HEK293 (cell line): ENCODE measurements around the gene ACTR6.
A peak's percentile ranks its signal among the peaks of the same experiment; 100 is the strongest.

Experiments
- CTCF ChIA-PET: fragments of 350-600 bp; formaldehyde crosslinking; extraction: SDS; loops from one replicate; lab custom pipeline; 2021; ENCODE audit warnings: antibody characterized with exemption; lab: Yijun Ruan, JAX
- POLR2A ChIA-PET: fragments of 300-600 bp; formaldehyde crosslinking; extraction: SDS; loops from one replicate; lab custom pipeline; 2020; ENCODE audit warnings: antibody characterized with exemption, inconsistent platforms; lab: Yijun Ruan, JAX
- H3K27ac ChIP-seq: fragments of 200-500 bp; sonication (Bioruptor generic); 2 replicates; pipeline ENCODE4 v1.5.1; 2014; ENCODE audit warnings: low read depth, low read length, control low read depth, inconsistent platforms; ENCODE audit errors: extremely low read depth
- H3K36me3 ChIP-seq, 2 experiments: fragments of 200-500 bp in 1 of 2; sonication (Bioruptor generic) in 1 of 2; 1 replicate in 1 of 2; 2 replicates in 1 of 2; pipeline ENCODE4 v1.5.1; 2014 to 2017; ENCODE audit warnings: inconsistent platforms in 2 of 2, low read length in 2 of 2; ENCODE audit not compliant: control insufficient read depth in 2 of 2, insufficient read depth in 1 of 2
- H3K4me1 ChIP-seq: fragments of 200-500 bp; sonication (Bioruptor generic); 2 replicates; pipeline ENCODE4 v1.5.1; 2014; ENCODE audit warnings: mild to moderate bottlenecking, low read length, inconsistent platforms; ENCODE audit not compliant: control insufficient read depth, insufficient read depth
- H3K4me3 ChIP-seq: 2 replicates; pipeline ENCODE4 v1.5.1; 2011; ENCODE audit warnings: low read depth, mild to moderate bottlenecking, control low read depth, low read length, moderate library complexity
- H3K9me3 ChIP-seq: fragments of 200-500 bp; sonication (Bioruptor generic); 2 replicates; pipeline ENCODE4 v1.5.1; 2014; ENCODE audit warnings: low read depth, low read length, inconsistent platforms; ENCODE audit not compliant: control insufficient read depth, insufficient read depth
- BCL11B ChIP-seq: fragments of 450-650 bp; formaldehyde crosslinking; IDR thresholded peaks from 2 replicates; pipeline ENCODE4 v1.5.1; 2016; ENCODE audit warnings: low read depth, missing biosample characterization, missing genetic modification characterization
- EGR2 ChIP-seq: fragments of 450-650 bp; formaldehyde crosslinking; IDR thresholded peaks from 2 replicates; pipeline ENCODE4 v1.5.1; 2016; ENCODE audit warnings: low read depth, missing biosample characterization, missing genetic modification characterization
- ELK4 ChIP-seq: IDR thresholded peaks from 2 replicates; pipeline ENCODE4 v1.6.1; 2011; ENCODE audit warnings: mild to moderate bottlenecking, low read depth, low read length, borderline replicate concordance
- GLIS1 ChIP-seq: fragments of 450-650 bp; formaldehyde crosslinking; IDR thresholded peaks from 2 replicates; pipeline ENCODE4 v1.5.1; 2016; ENCODE audit warnings: missing biosample characterization, missing genetic modification characterization
- GLIS2 ChIP-seq: fragments of 450-650 bp; formaldehyde crosslinking; IDR thresholded peaks from 2 replicates; pipeline ENCODE4 v1.5.1; 2016; ENCODE audit warnings: missing biosample characterization, missing genetic modification characterization
- SCRT1 ChIP-seq: fragments of 450-650 bp; formaldehyde crosslinking; IDR thresholded peaks from 2 replicates; pipeline ENCODE4 v1.5.1; 2016; ENCODE audit warnings: missing biosample characterization, missing genetic modification characterization, borderline replicate concordance
- SP2 ChIP-seq: fragments of 450-650 bp; formaldehyde crosslinking; IDR thresholded peaks from 2 replicates; pipeline ENCODE4 v1.5.1; 2016; ENCODE audit warnings: missing biosample characterization, missing genetic modification characterization
- ZBTB8A ChIP-seq: fragments of 450-650 bp; formaldehyde crosslinking; IDR thresholded peaks from 2 replicates; pipeline ENCODE4 v1.5.1; 2016; ENCODE audit warnings: missing biosample characterization, missing genetic modification characterization
- ZNF157 ChIP-seq: fragments of 450-650 bp; formaldehyde crosslinking; IDR thresholded peaks from 2 replicates; pipeline ENCODE4 v1.5.1; 2016; ENCODE audit warnings: missing biosample characterization, missing genetic modification characterization
- ZNF202 ChIP-seq: fragments of 450-650 bp; formaldehyde crosslinking; IDR thresholded peaks from 2 replicates; pipeline ENCODE4 v1.5.1; 2016; ENCODE audit warnings: missing biosample characterization, missing genetic modification characterization, borderline replicate concordance
- ZNF248 ChIP-seq: fragments of 450-650 bp; formaldehyde crosslinking; IDR thresholded peaks from 2 replicates; pipeline ENCODE4 v1.5.1; 2017; ENCODE audit warnings: missing biosample characterization, missing genetic modification characterization
- ZNF26 ChIP-seq: fragments of 450-650 bp; formaldehyde crosslinking; IDR thresholded peaks from 2 replicates; pipeline ENCODE4 v1.5.1; 2016; ENCODE audit warnings: missing biosample characterization, missing genetic modification characterization
- ZNF366 ChIP-seq: fragments of 450-650 bp; formaldehyde crosslinking; conservative IDR thresholded peaks from 2 replicates; pipeline ENCODE4 v1.5.1; 2016; ENCODE audit warnings: missing biosample characterization, missing genetic modification characterization
- ZNF488 ChIP-seq: fragments of 450-650 bp; formaldehyde crosslinking; IDR thresholded peaks from 2 replicates; pipeline ENCODE4 v1.5.1; 2016; ENCODE audit warnings: missing biosample characterization, missing genetic modification characterization
- ZNF510 ChIP-seq: fragments of 450-650 bp; formaldehyde crosslinking; IDR thresholded peaks from 2 replicates; pipeline ENCODE4 v1.5.1; 2018; ENCODE audit warnings: mild to moderate bottlenecking, missing genetic modification characterization, missing biosample characterization; ENCODE audit not compliant: insufficient replicate concordance
- ZNF561 ChIP-seq: fragments of 450-650 bp; IDR thresholded peaks from 2 replicates; pipeline ENCODE4 v1.5.1; 2018; ENCODE audit warnings: missing biosample characterization, missing genetic modification characterization, borderline replicate concordance
- TF ChIP-seq, protein P1 (sequence below): fragments of 450-650 bp; formaldehyde crosslinking; IDR thresholded peaks from 2 replicates; pipeline ENCODE4 v1.5.1; 2016; ENCODE audit warnings: missing biosample characterization, missing genetic modification characterization
- TF ChIP-seq, protein P2 (sequence below): fragments of 450-650 bp; formaldehyde crosslinking; IDR thresholded peaks from 2 replicates; pipeline ENCODE4 v1.5.1; 2016; ENCODE audit warnings: missing biosample characterization, missing genetic modification characterization
- TF ChIP-seq, protein P3 (sequence below): fragments of 450-650 bp; formaldehyde crosslinking; IDR thresholded peaks from 2 replicates; pipeline ENCODE4 v1.5.1; 2016; ENCODE audit warnings: missing biosample characterization, missing genetic modification characterization, low read depth

Gene ACTR6

GRCh38 chr12:100243137-100243536 is 42.5 kb downstream of the ACTR6 start:
- no peaks in the 10 kb centered on the region for H3K9me3 ChIP-seq
- ChIA-PET POLR2A (no interaction called here), CTCF (interaction anchor here (0.7 to 1.1 kb wide), 2 partner anchors 9 to 114 kb away, joined by 3 to 4 read pairs; no protein-coding TSS in a partner anchor)
- TF ChIP-seq, protein P1, sequence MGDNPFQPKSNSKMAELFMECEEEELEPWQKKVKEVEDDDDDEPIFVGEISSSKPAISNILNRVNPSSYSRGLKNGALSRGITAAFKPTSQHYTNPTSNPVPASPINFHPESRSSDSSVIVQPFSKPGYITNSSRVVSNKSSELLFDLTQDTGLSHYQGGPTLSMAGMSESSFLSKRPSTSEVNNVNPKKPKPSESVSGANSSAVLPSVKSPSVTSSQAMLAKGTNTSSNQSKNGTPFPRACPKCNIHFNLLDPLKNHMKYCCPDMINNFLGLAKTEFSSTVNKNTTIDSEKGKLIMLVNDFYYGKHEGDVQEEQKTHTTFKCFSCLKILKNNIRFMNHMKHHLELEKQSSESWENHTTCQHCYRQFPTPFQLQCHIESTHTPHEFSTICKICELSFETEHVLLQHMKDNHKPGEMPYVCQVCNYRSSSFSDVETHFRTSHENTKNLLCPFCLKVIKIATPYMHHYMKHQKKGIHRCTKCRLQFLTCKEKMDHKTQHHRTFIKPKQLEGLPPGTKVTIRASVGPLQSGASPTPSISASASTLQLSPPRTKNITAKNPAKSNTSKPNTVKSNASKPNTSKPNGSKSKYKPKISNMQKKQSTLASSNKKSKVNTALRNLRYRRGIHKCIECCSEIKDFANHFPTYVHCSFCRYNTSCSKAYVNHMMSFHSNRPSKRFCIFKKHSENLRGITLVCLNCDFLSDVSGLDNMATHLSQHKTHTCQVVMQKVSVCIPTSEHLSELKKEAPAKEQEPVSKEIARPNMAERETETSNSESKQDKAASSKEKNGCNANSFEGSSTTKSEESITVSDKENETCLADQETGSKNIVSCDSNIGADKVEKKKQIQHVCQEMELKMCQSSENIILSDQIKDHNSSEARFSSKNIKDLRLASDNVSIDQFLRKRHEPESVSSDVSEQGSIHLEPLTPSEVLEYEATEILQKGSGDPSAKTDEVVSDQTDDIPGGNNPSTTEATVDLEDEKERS (tag by site-specific recombination) = no peak
- no peak for TF ChIP-seq BCL11B
- TF ChIP-seq, protein P2, sequence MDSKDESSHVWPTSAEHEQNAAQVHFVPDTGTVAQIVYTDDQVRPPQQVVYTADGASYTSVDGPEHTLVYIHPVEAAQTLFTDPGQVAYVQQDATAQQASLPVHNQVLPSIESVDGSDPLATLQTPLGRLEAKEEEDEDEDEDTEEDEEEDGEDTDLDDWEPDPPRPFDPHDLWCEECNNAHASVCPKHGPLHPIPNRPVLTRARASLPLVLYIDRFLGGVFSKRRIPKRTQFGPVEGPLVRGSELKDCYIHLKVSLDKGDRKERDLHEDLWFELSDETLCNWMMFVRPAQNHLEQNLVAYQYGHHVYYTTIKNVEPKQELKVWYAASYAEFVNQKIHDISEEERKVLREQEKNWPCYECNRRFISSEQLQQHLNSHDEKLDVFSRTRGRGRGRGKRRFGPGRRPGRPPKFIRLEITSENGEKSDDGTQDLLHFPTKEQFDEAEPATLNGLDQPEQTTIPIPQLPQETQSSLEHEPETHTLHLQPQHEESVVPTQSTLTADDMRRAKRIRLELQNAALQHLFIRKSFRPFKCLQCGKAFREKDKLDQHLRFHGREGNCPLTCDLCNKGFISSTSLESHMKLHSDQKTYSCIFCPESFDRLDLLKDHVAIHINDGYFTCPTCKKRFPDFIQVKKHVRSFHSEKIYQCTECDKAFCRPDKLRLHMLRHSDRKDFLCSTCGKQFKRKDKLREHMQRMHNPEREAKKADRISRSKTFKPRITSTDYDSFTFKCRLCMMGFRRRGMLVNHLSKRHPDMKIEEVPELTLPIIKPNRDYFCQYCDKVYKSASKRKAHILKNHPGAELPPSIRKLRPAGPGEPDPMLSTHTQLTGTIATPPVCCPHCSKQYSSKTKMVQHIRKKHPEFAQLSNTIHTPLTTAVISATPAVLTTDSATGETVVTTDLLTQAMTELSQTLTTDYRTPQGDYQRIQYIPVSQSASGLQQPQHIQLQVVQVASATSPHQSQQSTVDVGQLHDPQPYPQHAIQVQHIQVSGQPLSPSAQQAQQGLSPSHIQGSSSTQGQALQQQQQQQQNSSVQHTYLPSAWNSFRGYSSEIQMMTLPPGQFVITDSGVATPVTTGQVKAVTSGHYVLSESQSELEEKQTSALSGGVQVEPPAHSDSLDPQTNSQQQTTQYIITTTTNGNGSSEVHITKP = peak; percentile 71
- no peak for TF ChIP-seq SCRT1
- H3K4me3 ChIP-seq = no peak overlapping the region
- H3K4me1 ChIP-seq = no peaks in the 10 kb centered on the region
- H3K27ac ChIP-seq = no peak overlapping the region
- no peaks in the 10 kb centered on the region; a peak in 1 of 3 replicates for H3K36me3 ChIP-seq

DNA sequence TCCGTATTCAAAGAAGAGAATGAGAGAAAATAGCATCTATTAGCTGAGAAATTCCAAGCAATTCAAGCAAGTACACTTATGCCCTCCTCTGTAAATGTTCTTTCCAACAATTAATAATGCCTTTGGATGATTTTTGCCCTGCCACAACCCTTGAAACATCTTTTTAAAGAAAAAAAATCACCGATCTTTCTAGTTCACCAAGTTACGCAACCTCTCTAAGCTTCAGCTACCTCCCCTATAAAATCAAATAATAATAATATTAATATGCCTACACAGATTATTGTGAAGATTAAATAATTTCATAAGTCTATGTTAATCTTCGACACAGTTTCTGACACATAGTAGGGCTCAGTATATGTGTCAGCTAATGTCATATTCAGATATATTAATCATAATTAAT is 47.1 kb downstream of the ACTR6 start:
- Histone ChIP-seq H3K36me3 (no peaks in the 10 kb centered on the region; a peak in 1 of 3 replicates), H3K9me3 (no peaks in the 10 kb centered on the region), H3K4me3 (no peak overlapping the region), H3K27ac (no peak overlapping the region), H3K4me1 (no peaks in the 10 kb centered on the region)
- CTCF ChIA-PET = interaction anchor here (0.6 kb wide), 1 partner anchor 99 kb away, joined by 5 read pairs; no protein-coding TSS in a partner anchor
- POLR2A ChIA-PET = no interaction called here
- no peak for TF ChIP-seq ZNF26
- TF ChIP-seq ZNF510 (tag by site-specific recombination) = no peak
- no peak for TF ChIP-seq ZNF157 (tag by site-specific recombination)
- no peak for TF ChIP-seq ZNF248 (tag by site-specific recombination)
- TF ChIP-seq GLIS1 (tag by site-specific recombination) = no peak
- TF ChIP-seq ZBTB8A = no peak
- no peak for TF ChIP-seq ELK4
- TF ChIP-seq EGR2 (tag by site-specific recombination) = no peak
- TF ChIP-seq ZNF561 (tag by site-specific recombination) = no peak
- TF ChIP-seq, protein P3, sequence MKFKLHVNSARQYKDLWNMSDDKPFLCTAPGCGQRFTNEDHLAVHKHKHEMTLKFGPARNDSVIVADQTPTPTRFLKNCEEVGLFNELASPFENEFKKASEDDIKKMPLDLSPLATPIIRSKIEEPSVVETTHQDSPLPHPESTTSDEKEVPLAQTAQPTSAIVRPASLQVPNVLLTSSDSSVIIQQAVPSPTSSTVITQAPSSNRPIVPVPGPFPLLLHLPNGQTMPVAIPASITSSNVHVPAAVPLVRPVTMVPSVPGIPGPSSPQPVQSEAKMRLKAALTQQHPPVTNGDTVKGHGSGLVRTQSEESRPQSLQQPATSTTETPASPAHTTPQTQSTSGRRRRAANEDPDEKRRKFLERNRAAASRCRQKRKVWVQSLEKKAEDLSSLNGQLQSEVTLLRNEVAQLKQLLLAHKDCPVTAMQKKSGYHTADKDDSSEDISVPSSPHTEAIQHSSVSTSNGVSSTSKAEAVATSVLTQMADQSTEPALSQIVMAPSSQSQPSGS (tag by site-specific recombination) = no peak
- no peak for TF ChIP-seq SCRT1
- no peak for TF ChIP-seq SP2 (tag by site-specific recombination)
- no peak for TF ChIP-seq ZNF202 (tag by site-specific recombination)
- no peak for TF ChIP-seq ZNF488
- no peak for TF ChIP-seq ZNF366 (tag by site-specific recombination)
- TF ChIP-seq GLIS2 = no peak
